Upper lobe of left lung (tissue), 6 donors: ENCODE measurements around the gene VAMP4. TPM values are rescaled to one million over a fixed set of nuclear protein-coding genes. Genes with fewer than 3 reads are reported as not detected.

Experiments used
- ATAC-seq, 2 donors: fragments of 200-7000 bp; cut with Tn5 transposase; one replicate each; pipeline ENCODE4 v1.9.1; 2022; ENCODE audit warnings: mild to moderate bottlenecking in 2 of 2, moderate library complexity in 2 of 2; ENCODE audit not compliant: low FRiP score in 2 of 2
- DNase-seq, 2 donors: peaks; one replicate each; pipeline ENCODE4 v3.0.0-alpha.2; 2019 to 2020
- H3K27ac ChIP-seq, 4 donors: fragments of 200-600 bp; sonication (generic); one replicate each; pipeline ENCODE4 v1.5.1; 2016 to 2019
- H3K27me3 ChIP-seq, 4 donors: fragments of 200-600 bp; sonication (generic); one replicate each; pipeline ENCODE4 v1.5.1; 2017 to 2019
- H3K36me3 ChIP-seq, 4 donors: fragments of 200-600 bp; sonication (generic); one replicate each; pipeline ENCODE4 v1.5.1; 2016 to 2019
- H3K4me1 ChIP-seq, 4 donors: fragments of 200-600 bp; sonication (generic); one replicate each; pipeline ENCODE4 v1.5.1; 2018 to 2019
- H3K4me3 ChIP-seq, 4 donors: fragments of 200-600 bp; sonication (generic); one replicate each; pipeline ENCODE4 v1.5.1; 2017 to 2019; ENCODE audit warnings: mild to moderate bottlenecking in 2 of 4, moderate library complexity in 1 of 4
- H3K9me3 ChIP-seq, 4 donors: fragments of 200-600 bp; sonication (generic); one replicate each; pipeline ENCODE4 v1.5.1; 2018 to 2019
- EP300 ChIP-seq, 4 donors: sonication (generic); formaldehyde crosslinking; IDR thresholded peaks; one replicate each; pipeline ENCODE4 v1.5.1; 2017; ENCODE audit warnings: antibody characterized with exemption in 4 of 4, control low read depth in 2 of 4
- POLR2A ChIP-seq, 4 donors: fragments of 450-650 bp; IDR thresholded peaks; one replicate each; pipeline ENCODE4 v1.5.1; 2016 to 2017; ENCODE audit warnings: antibody characterized with exemption in 4 of 4, mild to moderate bottlenecking in 2 of 4
- POLR2AphosphoS5 ChIP-seq, 2 donors: sonication (generic); formaldehyde crosslinking; IDR thresholded peaks; one replicate each; pipeline ENCODE4 v1.5.1; 2017; ENCODE audit warnings: antibody characterized with exemption in 2 of 2
- WGBS, 2 donors: methylation state at CpG; one replicate each; pipeline ENCODE4 v1.1.5; 2017 to 2018; 5-methylcytosine and 5-hydroxymethylcytosine counted together
- total RNA-seq, 6 donors: library from RNA; depleted of rRNA in 4 of 6; stranded (reverse); fragments of >200 nt in 4 of 6; gene quantifications; one replicate each; pipeline versions ENCODE4 v1.1.0 to v1.2.1, GENCODE V29; 2016 to 2021
- TF ChIP-seq, protein P1 (sequence below), 6 experiments: fragments of 450-650 bp in 4 of 6; fragments of 200-600 bp in 2 of 6; sonication (generic) in 2 of 6; IDR thresholded peaks; one replicate each; pipeline ENCODE4 v1.5.1; 2016 to 2019; ENCODE audit warnings: antibody characterized with exemption in 6 of 6
- donor health status: DM: no; HTN: no; CAD: no; lungs with moderate emphysema.
- donor health status: DM: no; HTN: yes; CAD: no; lungs with severe emphysema.

The VAMP4 gene
- total RNA-seq, 6 donors from 2014 or later = 11.5 to 17.9 (median 13.4) TPM

DNA sequence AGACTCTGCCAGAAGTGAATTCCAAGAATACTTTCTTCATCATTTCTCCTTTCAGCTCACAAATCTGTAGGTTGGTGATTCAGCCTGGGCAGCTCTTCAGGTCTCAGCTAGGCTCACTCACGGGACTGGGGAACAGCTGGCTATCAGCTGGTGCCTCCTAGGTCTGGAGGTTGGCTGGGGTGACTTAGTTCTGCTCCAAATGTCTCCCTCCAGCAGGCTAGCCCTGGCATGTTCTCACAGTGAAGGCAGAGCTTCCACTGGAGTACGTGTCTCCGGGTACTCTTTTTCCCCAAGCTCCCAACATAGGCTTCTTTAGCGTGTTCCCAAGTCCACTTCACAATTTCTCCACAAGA, 12.5 kb upstream of the VAMP4 start:
- ATAC-seq (peak in 1 of 2 donors; percentile 49), DNase-seq (no peak)
- WGBS, 2 donors = 68 to 77% methylated on average over 4 of the region's 4 CpGs
- Histone ChIP-seq H3K27me3 (no peaks in the 10 kb centered on the region), H3K36me3 (no peaks in the 10 kb centered on the region), H3K4me1 (peaks cover 0 to 6% (median 0%) of the 10 kb centered on the region in 4 donors), H3K9me3 (no peaks in the 10 kb centered on the region), H3K27ac (no peak overlapping the region), H3K4me3 (no peak overlapping the region)
- TF ChIP-seq POLR2A (IDR thresholded peaks at IDR 0.05) = no peak
- TF ChIP-seq, protein P1, sequence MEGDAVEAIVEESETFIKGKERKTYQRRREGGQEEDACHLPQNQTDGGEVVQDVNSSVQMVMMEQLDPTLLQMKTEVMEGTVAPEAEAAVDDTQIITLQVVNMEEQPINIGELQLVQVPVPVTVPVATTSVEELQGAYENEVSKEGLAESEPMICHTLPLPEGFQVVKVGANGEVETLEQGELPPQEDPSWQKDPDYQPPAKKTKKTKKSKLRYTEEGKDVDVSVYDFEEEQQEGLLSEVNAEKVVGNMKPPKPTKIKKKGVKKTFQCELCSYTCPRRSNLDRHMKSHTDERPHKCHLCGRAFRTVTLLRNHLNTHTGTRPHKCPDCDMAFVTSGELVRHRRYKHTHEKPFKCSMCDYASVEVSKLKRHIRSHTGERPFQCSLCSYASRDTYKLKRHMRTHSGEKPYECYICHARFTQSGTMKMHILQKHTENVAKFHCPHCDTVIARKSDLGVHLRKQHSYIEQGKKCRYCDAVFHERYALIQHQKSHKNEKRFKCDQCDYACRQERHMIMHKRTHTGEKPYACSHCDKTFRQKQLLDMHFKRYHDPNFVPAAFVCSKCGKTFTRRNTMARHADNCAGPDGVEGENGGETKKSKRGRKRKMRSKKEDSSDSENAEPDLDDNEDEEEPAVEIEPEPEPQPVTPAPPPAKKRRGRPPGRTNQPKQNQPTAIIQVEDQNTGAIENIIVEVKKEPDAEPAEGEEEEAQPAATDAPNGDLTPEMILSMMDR (IDR thresholded peaks at IDR 0.05) = no peak
- no peak for TF ChIP-seq EP300 (IDR thresholded peaks at IDR 0.05)
- TF ChIP-seq POLR2AphosphoS5 (IDR thresholded peaks at IDR 0.05) = peak in 1 of 2 donors; percentile 35

DNA sequence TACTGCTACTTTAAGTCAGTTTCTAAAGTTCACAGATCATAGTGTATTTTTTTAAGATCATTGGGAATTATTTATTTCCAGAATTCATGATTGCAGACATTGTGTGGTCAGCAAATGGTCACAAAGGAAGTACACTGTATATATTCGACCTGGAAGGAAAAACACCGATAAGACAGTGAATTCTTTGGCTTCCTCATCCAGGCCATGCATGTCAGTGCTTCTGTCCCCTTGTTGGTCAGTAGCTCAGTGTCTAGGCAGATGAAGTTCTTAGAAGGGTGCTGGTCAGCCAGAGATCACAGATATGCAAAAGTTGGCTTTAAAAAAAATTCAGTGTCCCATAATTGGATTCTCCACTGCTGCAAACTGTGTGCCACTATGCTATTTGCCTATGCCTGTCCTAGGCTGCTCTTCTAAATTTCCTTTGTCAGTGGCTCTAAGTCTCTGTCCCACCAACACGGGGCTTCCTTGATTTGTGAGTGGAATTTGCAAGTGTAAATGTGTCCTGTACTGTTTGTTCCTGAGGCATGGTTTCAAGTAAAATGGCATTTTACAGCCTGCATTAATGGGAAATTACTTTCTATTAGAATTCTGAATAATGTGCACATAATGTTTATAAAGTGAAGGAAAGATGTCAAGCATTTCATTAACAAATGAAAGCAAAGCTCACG, 12.0 kb upstream of the VAMP4 start:
- no peak for DNase-seq
- Histone ChIP-seq H3K27me3 (no peaks in the 10 kb centered on the region), H3K4me1 (peaks cover 0 to 6% (median 0%) of the 10 kb centered on the region in 4 donors), H3K36me3 (no peaks in the 10 kb centered on the region), H3K9me3 (no peaks in the 10 kb centered on the region), H3K4me3 (no peak overlapping the region), H3K27ac (peak overlapping the region in 1 of 4 donors; percentile 51)
- WGBS, 2 donors = 25 to 55% methylated on average over 4 of the region's 4 CpGs
- TF ChIP-seq, protein P1 (IDR thresholded peaks at IDR 0.05) = no peak
- no peak for TF ChIP-seq POLR2AphosphoS5 (IDR thresholded peaks at IDR 0.05)
- TF ChIP-seq EP300 (IDR thresholded peaks at IDR 0.05) = no peak
- no peak for TF ChIP-seq POLR2A (IDR thresholded peaks at IDR 0.05)
- no peak for ATAC-seq

DNA sequence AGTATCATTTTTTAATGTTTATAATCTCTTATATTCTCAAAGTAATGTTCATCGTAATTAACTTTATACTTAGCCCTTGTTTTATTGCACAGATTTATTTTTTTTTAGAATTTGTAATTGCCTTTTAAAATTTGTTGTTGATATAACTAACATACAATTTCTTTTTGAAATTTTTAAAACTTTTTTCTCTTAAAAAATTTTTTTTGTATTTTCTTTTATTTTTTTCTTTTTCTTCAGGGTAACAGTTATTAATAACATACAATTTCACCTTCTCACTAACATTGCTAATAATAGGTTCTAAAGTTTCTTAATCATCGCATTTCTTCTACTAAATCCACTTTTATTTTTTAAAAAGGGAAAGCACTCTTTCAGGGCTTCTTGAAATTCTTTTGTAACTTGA, 11.3 kb upstream of the VAMP4 start:
- TF ChIP-seq POLR2AphosphoS5 (IDR thresholded peaks at IDR 0.05) (no peak), POLR2A (IDR thresholded peaks at IDR 0.05) (no peak), EP300 (IDR thresholded peaks at IDR 0.05) (no peak)
- TF ChIP-seq, protein P1 (IDR thresholded peaks at IDR 0.05) = no peak
- H3K27ac ChIP-seq = no peak overlapping the region

DNA sequence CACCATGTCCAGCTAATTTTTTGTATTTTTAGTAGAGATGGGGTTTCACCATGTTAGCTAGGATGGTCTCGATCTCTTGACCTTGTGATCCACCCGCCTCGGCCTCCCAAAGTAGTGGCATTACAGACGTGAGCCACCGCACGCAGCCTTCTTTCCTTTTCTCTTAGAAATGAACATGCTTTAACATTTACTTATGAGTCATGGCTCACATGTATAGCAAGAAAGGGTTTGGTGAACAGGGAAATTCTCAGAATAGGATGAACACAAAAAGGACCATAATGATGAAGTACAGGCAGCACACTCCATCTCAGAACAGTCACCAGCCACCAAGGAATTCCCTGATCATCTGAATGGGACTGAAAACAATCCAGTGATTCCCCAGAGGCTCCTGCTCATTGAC, 9.4 kb upstream of the VAMP4 start:
- no peaks in the 10 kb centered on the region for H3K27me3 ChIP-seq
- H3K4me1 ChIP-seq = peaks cover 0 to 6% (median 0%) of the 10 kb centered on the region in 4 donors
- DNase-seq = no peak
- H3K36me3 ChIP-seq = no peaks in the 10 kb centered on the region
- H3K4me3 ChIP-seq = no peak overlapping the region
- H3K27ac ChIP-seq = no peak overlapping the region
- ATAC-seq = no peak
- TF ChIP-seq, protein P1 (IDR thresholded peaks at IDR 0.05) = no peak
- TF ChIP-seq POLR2AphosphoS5 (IDR thresholded peaks at IDR 0.05) (no peak), POLR2A (IDR thresholded peaks at IDR 0.05) (no peak), EP300 (IDR thresholded peaks at IDR 0.05) (no peak)
- WGBS, 2 donors = 96 to 99% methylated on average over 6 of the region's 6 CpGs
- H3K9me3 ChIP-seq = no peaks in the 10 kb centered on the region

More for the DNA sequence above, 11.3 kb upstream of the VAMP4 start:
- H3K27me3 ChIP-seq = no peaks in the 10 kb centered on the region
- no peaks in the 10 kb centered on the region for H3K9me3 ChIP-seq
- ATAC-seq (no peak), DNase-seq (no peak)
- H3K4me1 ChIP-seq = peaks cover 0 to 6% (median 0%) of the 10 kb centered on the region in 4 donors
- 95 to 98% methylated on average over 2 of the region's 2 CpGs for WGBS, 2 donors
- H3K4me3 ChIP-seq = no peak overlapping the region
- H3K36me3 ChIP-seq = no peaks in the 10 kb centered on the region

DNA sequence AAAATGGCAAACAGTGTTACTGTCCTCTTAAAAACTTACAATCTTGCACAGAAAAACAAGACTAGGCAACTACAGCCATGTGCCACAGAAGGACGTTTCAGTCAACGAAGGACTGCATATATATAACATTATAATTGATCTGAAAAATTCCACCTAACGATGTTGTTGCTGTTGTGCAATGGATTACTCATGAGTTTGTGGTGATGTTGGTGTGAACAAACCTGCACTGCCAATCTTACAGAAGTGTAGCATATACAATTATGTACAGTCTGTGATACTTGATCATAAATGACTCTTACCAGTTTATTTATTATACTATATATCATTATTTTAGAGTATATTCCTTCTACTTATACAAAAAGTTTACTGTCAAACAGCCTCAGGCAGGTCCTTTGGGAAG, 6.8 kb upstream of the VAMP4 start:
- Histone ChIP-seq H3K9me3 (no peaks in the 10 kb centered on the region), H3K27me3 (no peaks in the 10 kb centered on the region), H3K4me1 (peaks cover 1 to 10% (median 8%) of the 10 kb centered on the region in 4 donors), H3K4me3 (no peak overlapping the region), H3K36me3 (no peaks in the 10 kb centered on the region), H3K27ac (no peak overlapping the region)
- WGBS, 2 donors = 80 to 89% methylated on average over 3 of the region's 3 CpGs
- DNase-seq (no peak), ATAC-seq (no peak)
- TF ChIP-seq POLR2AphosphoS5 (IDR thresholded peaks at IDR 0.05) = no peak
- TF ChIP-seq, protein P1 (IDR thresholded peaks at IDR 0.05) = no peak
